Pulmonary artery endothelial cell (primary cell): ENCODE results near the gene MACROH2A1. TPM values are rescaled to one million over a fixed set of nuclear protein-coding genes. Genes with fewer than 3 reads are reported as not detected.
"Not testable (repeated sequence)": the region's sequence is repeated elsewhere in the genome, so short reads cannot be mapped to it uniquely, and the experiment has no call there.

Experiments
- DNase-seq: peaks from one replicate; pipeline ENCODE4 v3.0.0-alpha.2; 2011; ENCODE audit warnings: low read depth, low spot score
- total RNA-seq: library from RNA; depleted of rRNA; stranded (reverse); fragments of >200 nt; gene quantifications from 2 replicates; pipeline ENCODE4 v1.2.3, GENCODE V29; 2014

The MACROH2A1 gene
- total RNA-seq, 1 donor from 2014 or later: 194 TPM

DNA sequence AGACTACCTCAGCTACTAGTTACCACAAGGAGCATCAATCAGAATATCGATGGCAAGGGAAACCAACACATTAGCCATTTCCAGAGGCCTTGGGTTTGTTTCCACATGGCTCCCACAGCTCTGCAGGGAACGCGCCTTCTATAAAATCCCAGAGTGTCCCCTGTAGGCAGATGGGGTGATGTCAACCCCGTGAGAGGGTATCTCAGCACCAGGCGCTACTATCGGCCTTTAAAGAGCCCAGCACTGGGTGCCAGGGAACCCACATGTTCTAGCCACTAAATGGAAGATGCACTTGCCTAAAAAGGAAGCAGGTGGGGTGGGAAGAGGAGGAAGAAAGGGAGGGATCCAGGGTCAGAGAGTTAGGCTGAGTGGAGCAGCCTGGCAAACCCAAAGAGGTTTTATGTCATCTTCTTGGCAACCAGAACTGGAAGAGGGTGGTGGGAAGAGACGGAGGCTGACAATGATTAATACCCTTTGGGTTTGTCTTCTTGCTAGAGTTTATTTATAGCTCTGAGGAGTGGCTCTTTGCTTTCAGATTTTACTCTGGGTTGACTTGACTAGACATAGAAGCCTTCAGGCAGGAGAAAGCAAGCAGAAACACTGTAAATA lies 19.9 kb downstream of the MACROH2A1 start:
- no peak for DNase-seq

DNA sequence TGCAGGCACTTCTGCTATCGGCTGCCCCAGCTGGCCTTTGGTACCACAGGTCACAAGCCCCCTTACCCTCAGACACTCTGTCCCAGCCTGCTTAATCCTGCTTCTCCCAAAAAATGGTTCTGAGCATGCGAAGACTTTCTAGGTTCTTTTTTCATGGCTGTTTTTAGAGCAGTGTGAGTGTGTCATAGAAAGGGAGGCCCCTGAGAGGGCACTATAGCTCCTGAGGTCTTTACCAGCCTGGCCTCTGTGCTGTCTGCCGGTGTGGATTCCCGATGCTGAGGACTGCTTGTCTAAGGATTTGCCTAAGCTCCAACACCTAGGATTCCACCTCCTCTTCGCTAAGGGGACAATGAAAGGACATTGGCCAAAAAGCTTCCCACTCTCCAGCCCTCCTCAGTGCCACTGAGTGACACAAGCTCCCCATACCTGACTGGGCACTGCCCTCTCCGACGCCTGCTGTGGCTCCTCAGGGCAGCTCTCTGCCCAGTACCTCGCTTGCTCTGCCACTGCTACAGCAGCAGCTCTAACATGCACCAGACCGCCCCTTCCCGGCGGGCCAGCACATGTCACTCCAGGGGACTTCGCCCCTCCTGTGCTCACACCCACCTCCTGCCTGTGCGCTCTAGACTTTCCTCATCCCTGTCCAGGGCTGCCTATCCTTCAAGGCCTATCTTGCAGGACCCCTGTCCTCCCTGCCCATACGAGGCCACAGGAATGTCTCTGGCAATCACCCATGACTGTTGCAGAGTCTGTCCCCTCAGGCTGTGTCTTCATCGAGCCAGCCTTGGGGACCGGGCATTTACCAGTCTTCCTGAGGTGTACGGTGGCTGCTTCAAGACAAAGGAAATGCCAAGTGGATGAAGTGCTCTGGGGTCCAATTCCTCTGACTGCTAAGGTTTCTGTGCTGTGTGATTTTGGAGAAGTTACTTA lies 21.0 kb downstream of the MACROH2A1 start:
- DNase-seq: no peak

DNA sequence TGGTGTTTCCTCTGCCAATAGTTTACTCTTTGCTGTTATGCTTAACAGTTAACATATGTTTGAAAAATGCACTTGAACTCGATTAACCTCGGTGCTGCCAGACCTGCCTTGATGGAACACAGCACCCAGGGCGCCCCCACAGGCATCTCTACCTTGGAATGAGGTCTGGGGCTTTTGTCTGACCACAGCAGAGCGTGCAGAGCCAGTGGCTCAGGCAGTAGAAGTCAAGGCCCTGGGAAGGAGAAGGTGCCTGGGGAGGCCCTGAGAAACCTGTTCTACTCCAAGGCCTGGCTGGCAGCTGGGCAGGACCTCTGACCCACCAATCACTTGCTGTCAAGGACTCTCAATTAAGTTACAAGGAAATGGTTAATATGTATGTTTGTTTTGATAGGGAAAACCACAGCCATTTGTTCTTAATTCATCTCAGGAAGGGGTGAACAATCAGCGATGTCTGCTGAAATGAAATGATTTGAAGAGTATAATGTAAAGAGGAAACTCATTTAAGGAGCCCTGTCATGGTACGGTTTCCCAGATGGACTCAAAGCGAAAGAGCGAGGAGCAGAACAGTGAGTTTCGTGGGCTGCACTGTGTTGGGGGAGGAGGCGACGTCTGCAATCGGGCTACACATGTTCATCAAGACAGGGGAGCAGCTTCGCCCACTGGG lies 21.9 kb downstream of the MACROH2A1 start:
- no peak for DNase-seq

DNA sequence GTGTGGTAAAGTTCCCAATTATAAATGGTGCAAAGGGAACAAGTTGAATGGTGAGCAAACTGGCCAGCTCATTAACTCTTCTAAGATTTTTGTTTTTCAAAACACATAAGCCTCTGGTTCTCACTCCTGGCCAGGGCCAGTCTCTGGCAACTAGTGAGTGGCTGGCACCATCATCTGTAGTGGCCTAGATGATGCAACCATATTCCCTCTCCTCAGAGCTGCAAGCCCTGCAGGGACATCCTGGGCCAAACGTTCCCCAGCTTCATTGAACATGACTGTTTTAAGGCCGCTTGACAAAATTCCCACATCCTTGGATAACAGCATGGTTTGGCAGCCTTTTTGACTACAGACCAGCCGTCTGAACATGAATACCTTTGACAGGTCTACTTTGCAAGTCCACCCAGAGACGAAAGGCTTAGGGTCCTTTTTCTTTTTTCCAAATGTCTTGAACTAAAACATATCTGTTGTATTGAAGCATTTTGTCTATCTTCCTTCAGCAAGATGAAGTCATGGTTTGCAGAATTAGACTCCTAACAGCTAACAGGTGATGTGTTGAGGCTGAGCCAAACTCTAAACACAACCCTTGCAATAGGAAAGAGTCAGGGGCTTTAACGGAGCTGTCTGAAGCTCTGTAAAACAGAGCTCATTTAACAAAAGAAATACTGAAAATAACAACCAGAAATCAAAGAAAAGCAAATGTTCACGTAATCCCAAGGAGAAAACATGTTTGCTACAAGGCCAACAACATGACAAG lies 23.8 kb downstream of the MACROH2A1 start:
- no peak for DNase-seq

DNA sequence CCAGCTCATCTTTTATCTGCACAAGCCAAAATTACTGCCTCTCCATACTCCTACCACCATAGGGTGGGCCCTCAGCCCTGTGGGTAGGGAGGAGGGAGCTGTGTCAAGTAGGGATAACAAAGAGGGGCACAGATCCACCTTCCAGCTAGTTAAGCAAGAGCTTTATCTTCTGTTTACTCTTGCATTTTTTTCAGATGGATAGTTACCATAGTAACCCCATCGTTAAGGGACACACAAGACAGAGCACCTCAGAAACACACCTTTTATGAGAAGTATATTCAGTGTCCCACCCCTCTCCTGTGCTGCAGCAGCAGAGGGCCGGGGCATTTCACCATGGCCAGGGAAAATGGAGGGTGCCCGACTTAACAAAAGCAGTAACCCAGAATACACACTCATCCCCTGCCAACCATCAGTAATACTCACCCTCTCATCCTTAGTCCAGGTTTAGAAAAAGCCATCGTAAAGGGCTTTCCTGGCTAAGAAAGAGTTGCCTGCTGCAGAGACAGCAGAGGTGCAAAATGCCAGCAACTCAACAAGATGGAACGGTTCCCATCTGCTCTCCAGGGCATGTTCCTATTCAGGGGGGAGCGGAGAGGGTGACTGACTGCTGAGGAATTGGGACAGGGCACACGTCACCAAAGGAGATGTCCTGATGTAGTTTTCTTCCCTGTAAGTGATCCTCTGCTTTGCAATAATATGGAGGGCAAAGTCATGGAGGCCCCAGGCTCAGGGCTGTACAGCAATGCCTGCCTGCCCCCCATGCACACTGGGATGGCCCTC lies 25.1 kb downstream of the MACROH2A1 start:
- DNase-seq: no peak

DNA sequence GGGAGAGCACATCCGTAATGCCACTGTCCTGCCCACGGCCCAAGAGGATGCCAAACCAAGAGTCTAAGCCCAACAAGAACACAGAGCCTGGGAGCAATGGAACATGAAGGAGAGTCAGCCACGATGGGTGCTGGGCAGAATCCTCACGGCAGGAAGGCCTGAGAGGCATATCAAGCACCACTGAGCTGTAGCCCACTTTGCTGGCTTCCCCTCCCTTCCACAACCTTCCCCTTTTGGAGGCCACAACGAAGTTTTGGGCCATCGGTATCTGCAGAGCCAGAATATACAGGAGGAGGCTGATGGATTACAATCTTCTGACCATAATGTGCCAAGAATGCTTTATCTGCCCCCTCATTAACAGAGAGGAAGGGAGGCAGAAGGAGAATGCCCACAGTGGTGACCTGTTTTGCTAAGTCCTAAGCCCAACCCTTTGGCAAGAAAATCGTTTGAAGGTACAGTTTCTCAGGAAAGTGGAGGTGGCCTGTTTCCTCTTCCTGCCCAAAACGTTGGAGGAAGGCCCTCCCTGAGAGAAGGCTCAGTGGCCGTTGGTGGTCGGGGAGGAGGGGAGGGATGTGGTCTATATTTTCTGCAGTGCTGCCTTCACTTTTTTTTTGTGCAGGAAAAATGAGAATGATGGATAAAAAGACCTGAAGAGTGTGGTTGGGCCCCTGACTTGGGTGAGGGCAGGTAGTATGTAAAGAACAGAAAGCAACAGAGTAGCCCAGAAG lies 26.2 kb downstream of the MACROH2A1 start:
- DNase-seq: no peak

DNA sequence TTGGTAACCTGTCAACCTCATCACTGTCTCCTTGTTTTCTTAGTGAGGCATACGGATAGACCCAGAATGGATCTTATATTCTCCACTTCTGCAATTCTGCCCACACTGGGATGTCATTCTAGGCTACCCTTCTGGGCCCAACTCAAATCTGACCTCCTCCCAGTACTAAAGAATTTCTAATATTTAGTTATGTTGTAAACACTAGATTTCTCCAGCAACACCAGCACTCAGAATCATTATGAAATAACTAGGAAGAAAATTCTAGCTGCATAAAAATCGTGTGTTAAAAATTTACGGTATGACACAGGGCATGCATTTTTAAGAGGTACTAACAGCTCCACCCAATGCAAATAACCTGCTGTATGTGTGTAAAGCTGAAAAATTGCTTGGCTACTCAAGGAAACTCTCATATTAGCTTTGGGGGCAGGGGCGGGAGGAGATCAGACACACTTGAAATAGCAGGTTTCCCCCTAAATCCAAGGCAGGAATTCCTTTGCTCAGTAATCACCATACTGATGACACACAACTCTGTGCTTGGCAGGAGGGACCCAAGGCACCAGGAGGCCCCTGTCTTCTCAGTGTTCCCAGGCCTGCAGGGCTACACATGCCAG lies 27.3 kb downstream of the MACROH2A1 start:
- no peak for DNase-seq

DNA sequence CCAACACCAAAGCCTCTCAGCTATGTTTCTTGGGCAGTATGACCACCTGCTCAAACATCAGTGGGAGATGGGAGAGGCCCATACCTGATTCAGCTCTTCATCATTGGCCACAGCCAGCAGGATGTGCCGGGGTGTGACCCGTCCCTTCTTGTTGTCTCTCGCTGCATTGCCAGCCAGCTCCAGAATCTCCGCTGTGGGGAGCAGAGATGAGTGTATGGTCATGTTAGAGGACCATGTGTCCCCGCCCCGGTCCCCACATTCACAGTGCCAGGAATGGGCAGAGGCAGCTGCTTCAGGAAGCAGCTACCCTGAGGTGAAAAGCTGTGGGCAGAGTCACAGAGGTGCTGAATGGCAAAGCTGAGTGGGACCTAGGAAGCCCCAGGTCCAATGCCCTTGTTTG lies 29.1 kb downstream of the MACROH2A1 start:
- DNase-seq: no peak

DNA sequence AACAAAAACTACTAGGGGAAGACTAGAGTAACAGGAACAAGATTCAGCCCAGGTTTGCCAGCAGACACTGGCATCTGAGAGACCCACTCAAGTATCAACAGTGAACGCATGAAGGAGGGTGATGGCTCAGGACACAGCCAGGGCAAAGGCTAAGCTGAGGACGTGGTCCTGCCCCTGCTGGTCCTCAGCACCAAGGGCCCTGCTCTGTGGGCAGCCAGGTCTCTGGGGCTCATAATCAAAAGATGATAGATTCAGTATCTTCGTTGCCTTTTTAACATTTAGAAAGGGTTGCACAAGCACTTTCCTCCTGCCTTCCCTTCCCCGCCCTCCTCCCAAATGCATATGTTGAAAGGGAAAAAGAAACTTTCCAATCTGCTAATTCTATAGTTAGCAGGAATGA lies 31.5 kb downstream of the MACROH2A1 start:
- no peak for DNase-seq

DNA sequence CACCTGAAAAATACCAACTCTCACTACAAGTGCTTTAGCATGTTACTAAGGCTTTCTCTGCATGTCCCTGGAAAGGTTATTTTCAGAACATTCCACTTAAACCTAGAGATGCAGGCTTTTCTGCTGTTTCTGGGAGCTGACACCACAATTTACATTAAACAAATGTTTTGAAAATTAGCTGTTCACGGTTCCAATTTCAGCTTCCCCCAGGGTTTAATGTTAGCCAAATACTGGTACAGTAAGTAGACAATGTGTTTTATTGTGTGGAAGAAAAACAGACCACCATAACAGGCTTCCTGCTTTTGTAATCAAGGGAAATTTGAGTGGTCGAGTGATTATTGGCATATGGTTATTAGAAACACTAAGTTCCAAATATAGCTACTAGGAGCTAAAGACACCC lies 32.0 kb downstream of the MACROH2A1 start:
- DNase-seq: no peak

DNA sequence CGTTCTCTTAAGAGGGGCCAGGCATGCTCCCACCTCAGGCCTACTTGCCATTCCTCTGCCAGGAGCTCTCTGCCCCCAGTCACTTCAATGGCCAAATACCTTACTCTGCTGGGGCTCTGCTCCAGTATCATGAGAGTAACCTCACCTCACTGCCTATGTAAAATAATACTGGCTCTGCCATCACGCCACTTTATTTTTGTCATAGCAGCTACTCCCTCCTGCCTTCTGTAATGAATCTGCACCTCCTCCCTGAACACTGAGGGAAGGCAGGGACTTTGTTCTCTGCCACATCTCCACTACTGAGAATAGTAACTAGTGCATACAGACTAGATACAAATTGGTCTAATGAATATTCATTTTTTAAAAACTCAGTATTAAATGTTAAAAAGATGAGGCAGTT lies 33.8 kb downstream of the MACROH2A1 start:
- DNase-seq: no peak

DNA sequence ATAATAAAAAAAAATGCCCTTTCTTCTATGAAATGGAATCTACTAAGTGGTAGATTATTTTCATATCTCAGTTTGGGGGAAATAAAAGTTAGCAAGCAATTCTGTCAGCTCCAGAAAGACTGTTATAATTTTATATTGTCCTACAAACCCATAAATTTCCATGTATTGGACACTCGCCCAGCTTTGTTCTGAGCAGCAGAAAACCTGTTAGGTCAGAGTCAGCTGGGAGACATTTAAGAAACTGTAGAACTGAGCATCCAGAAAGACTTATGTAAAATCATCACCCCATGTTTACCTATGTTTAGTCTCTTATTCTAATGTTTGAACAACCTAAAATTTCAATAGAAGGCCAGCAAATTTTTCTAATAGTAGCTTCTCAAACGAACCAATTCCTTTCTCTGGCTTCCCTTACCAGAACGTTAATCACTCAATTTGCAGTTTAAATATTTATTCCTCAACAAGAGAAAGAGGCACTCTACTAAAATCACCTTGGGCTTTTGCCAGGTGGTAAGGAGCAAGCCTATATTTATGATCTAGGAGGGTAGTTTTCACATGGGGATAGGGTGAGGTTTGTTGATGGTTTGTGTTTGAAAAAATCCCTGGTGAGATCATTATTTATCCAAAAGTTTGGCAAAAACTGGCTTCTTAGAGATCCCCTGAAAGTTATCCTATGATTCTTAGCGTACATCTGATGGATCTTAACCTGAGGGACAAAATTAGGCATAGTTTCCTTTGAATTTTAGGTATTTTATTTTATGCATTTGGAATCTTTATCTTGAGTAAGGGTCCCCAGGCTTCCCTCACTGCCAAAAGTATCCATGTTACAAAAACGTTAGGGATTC lies 34.4 kb downstream of the MACROH2A1 start:
- no peak for DNase-seq

DNA sequence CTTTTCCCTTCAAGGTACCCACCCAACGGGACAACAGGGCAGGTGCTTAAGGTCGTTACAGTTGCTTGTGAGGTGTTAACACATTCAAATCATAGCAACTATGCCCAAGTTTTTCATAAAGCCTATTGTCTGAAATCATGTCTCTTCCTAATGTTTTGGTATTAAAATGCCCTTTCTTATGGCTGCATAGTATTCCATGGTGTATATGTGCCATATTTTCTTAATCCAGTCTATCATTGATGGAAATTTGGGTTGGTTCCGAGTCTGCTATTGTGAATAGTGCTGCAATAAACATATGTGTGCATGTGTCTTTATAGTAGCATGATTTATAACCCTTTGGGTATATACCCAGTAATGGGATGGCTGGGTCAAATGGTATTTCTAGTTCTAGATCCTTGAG lies 35.7 kb downstream of the MACROH2A1 start:
- not testable (repeated sequence) for DNase-seq

DNA sequence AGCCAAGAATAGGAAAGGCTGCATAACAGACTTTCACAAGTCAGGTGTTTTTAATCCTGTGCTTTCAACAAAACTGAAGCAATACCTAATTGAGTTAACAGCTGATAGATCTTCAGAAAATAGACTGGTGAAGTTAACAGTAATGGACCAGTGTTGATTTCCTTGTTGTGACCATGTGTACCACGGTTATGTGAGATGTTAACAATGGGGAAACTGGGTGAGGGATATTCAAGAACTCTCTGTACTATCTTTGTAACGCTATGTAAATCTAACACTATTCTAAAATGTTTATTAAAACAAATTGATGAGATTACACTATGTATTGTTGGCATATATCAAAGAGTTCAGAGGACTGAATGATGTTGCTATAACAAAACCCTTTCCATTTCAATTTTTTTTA lies 36.9 kb downstream of the MACROH2A1 start:
- DNase-seq: no peak

DNA sequence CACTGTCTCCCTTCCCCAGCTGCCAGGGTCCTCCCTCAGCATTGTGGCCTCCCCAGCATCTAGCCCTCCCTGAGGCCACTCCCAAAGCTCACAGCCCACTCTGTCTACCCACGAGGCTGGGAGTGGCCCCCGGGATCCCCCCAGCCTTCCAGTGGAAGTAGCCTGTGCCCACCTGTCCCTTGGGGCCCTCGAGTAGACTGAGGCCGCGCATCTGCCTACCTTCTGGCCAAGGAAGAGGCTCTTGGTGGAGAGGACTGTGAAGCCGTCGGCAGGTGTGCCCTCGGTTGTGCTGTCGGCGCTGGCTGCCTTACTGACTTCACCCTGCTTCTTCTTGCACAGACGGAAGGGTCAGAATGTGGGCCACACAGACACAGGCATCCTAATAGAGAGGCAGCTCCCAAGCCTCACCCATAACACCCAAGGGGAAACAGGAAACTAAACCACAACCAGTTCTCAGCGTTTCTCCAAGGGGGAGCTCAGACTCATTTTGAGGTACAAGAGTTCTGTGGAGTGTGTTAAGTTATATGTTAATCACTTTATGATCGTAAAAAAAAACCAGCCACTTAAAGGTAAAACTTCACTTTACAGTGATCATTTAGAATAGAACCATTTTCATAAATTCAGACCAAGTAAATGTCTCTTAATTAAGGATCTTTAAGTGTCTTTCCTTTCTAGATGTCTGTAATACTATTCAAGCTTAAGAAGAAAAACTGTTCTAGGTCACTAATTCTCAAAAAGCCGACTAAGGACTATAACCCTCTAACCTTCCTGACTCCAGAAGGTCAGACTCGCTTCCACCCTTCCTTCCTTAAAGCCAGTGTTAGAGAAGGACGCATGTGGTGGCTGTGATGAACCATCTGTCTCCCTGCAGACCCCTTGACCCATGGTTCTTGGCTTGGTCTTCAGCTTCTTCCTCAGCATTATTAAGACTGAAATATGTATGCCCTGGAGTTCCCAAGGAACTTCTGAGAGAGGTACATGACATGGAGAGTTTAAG lies 38.5 kb downstream of the MACROH2A1 start:
- no peak for DNase-seq

DNA sequence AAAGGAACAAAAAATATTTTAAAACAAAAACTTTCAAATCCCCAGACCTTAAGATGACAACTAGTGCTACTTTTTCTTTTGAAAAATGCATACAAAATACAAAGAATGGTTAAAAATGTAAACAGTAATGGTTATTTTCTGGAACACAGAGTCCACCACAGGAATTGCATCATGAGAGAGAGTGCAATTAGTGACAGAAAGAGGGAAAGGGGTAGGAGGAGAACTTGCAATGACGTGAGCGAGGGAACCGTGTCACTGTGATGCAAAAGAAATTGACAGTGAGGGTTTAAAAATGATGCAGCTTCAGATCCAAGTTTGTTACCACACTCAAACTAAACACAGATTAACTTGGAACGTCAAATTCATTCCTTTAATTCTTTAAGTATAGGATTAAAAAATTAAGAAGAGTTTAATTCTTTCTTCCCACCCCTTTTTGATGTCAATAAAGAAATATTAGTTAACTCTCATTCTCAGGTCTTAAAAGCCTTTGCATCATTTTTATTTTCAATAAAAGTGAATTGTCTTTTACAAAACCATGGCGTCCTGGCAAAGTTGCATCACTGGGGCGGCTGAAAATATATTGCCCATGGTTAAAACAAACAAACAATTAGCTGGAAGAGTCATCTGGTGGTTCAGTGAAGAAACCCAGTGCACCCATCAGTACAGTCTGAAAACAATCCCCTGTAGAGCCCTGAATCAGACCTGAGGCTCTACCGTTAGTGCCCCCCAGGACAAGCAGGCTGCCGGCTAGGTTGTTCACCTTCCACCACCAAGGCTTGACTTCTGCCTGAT lies 39.5 kb downstream of the MACROH2A1 start:
- no peak for DNase-seq

DNA sequence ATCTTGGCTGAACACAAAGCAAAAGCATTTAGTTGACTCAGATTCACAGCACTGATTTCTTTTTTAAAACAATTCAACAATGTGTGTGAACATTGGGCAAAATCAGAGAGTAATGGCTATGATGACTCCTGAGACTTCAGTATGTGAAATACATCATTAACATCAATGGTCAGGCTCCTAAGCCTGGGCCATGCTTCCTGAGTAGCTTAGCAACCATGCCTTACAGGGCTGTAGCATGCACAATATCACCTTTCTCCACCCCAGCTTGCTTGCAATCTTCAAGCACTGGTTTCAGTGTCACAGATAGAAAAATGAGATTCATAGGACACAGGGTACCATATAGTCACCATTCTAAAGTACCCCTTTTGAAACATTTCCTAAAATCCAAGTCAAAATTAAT lies 41.3 kb downstream of the MACROH2A1 start:
- no peak for DNase-seq
